GM21528 (cell line): ENCODE results near the gene ARGFX.

Experiments used
- ATAC-seq: cut with Tn5 transposase; IDR thresholded peaks from one replicate; pipeline ENCODE4 v1.9.1; 2021; ENCODE audit warnings: mild to moderate bottlenecking, moderate library complexity; ENCODE audit not compliant: unreplicated experiment, low FRiP score

ARGFX gene

GRCh38 chr3:121567649-121568048 is at the start of gene ARGFX:
Gene ARGFX, plus strand, starts transcription at chr3:121567949. Its CDS starts 2,765 bp downstream, at chr3:121570714.
- no peak for ATAC-seq

GRCh38 chr3:121517953-121518655 is 49.6 kb upstream of the ARGFX start:
- no peak for ATAC-seq

DNA sequence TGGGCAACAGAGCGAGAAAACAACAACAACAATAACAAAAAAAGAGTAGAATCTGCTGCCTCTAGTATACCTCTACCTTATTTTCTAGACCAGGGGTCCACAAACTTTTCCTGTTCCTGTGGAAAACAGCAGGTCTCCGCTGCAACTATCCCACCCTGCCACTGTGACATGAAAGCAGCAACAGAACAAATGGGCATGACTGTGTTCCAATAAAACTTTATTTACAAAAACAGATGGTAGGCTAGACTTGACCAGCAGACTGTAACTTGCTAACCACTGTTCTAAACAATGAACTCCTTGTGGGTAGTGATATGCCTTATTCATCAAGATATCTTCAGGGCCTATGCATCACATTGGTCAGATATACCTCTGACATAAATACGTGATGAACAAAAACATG is 47.2 kb upstream of the ARGFX start:
- ATAC-seq, result no peak

DNA sequence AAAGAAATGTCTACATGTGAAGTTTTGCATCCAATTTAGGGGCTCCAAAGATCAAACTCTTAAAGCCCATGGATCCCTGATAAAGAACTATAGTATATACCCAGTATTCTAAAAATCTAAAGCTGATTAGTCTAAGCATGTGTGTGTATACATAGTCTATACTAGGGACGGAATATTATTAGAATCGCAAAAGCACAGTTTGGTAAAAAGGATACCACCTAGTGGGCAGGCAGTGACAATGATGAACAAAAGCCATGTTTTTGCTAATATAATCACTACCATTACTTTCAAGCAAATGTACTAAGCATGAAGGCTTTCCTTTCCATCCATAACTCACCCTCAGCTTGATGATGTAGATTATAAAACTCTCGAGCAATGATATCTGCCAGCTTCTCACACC is 38.4 kb upstream of the ARGFX start:
- ATAC-seq, result no peak

DNA sequence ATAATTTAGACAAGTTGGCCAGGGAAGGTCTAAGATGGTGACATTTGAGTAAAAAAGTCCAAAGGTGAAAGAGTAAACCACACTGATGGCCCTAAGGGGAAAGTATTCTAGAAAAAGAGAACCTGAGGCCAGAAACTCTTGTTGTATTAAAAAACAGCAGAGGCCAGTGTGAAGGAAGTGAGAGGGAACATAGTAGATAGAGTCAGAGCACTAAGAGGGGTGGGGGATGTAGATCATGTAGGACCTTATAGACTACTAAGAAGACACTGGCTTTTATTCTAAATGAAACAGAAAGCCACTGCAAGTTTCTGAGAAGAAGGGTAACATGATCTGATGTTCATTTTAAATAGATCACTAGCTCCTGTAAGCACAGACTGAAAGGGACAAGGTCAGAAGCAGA is 36.5 kb upstream of the ARGFX start:
- ATAC-seq, result no peak

- no peak for ATAC-seq
Observed at GRCh38 chr3:121542924-121543323, 24.8 kb upstream of the ARGFX start.

GRCh38 chr3:121545049-121545573 is 22.6 kb upstream of the ARGFX start:
- ATAC-seq, result no peak

- peak; percentile 81 for ATAC-seq
Observed at GRCh38 chr3:121545574-121546455, 21.9 kb upstream of the ARGFX start, which contains the start of gene POLQ. Gene POLQ, minus strand, starts transcription at chr3:121545988. Its CDS starts 111 bp downstream, at chr3:121545877.

DNA sequence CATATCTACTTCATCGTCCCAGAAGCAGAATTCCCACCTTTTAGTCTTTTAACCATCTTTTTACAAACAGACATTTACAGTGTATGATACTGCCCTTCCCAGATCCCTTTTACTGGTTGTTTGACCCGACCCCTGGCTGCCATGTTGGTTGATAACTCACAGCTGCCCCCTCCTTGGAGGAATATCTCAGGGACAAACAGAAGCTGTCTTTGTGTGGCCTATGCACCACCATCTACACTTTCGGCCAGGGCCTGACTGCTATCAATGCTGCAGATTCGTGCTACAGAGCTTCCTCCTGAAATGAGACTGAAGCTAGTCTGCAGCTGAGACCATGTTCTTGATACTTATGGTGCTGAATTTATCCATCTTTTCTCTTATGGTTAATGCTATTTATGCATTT is 15.4 kb upstream of the ARGFX start:
- ATAC-seq, result no peak

- no peak for ATAC-seq
Observed at GRCh38 chr3:121552797-121553196, 15.0 kb upstream of the ARGFX start.

DNA sequence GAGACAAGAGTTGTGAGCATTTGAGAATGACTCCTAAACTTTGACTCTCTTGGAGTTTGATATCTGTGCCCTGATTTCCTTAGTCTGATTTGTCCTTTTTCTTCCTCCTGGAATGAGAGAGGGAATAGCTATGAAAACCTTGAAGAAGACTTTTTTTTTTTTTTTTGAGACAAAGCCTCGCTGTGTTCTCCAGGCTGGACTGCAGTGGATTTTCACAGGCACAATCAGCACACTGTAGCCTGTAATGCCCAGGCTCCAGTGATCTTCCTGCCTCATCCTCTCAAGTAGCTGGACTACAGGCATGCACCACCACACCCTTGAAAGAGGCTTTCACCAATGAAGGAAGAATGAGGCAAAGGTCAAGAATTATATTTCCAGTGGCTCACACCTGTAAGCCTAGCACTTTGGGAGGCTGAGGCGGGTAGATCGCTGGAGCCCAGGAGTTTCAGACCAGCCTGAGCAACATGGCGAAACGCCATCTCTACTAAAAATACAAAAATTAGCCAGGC is 10.3 kb upstream of the ARGFX start:
- no peak for ATAC-seq

- ATAC-seq, result no peak
Observed at GRCh38 chr3:121562148-121562547, 5.6 kb upstream of the ARGFX start.

GRCh38 chr3:121566773-121567172 is 976 bp upstream of the ARGFX start:
- ATAC-seq, result no peak

DNA sequence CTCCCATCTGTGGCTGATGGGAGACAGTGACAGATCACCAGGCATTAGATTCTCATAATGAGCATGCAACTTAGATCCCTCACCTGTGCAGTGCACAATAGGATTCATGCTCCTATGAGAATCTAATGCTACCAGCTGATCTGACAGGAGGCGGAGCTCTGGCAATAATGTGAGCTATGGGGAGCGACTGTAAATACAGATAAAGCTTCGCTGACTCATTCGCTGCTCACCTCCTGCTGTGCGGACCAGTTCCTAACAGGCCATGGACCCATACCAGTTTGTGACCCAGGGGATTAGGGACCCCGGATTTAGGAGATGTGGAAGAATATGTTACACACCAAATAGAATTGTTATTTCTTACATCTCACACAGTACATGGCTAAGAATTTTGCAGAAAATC is 6.7 kb downstream of the ARGFX start:
- no peak for ATAC-seq

DNA sequence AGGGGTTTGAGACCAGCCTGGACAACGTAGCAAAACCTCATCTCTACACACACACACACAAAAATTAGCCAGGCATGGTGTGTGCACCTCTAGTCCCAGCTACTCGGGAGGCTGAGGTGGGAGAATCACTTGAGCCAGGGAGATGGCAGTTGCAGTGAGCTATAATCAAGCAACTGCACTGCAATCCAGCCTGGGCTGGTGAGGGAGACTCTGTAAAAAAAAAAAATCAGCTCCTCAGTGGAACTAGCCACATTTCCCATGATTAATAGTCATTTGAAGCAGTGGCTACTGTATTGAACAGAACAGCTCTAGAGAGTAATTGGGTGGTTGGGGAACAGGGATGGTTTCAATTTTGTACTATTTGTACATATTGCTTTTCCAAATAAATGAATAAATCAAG is 13.9 kb downstream of the ARGFX start:
- no peak for ATAC-seq

DNA sequence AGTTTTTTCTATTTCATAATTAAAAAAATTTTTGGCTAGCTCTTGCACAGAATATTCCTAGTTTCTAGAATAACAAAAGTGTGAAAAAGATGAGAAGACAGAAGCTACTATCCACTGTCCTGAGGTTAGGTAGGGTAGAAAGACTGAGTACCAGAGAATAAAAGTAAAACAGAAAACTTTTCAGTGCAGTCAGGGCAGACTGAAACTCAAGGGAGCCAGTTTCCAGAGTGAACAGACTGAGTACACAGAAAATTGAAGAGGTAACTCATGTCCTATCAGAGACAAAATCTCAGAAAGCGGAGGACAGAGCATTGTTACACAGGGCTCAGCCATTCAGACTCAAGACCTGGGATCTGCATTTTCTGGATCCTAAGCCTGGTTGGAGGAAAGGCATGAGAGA is 16.7 kb downstream of the ARGFX start:
- ATAC-seq, result no peak

DNA sequence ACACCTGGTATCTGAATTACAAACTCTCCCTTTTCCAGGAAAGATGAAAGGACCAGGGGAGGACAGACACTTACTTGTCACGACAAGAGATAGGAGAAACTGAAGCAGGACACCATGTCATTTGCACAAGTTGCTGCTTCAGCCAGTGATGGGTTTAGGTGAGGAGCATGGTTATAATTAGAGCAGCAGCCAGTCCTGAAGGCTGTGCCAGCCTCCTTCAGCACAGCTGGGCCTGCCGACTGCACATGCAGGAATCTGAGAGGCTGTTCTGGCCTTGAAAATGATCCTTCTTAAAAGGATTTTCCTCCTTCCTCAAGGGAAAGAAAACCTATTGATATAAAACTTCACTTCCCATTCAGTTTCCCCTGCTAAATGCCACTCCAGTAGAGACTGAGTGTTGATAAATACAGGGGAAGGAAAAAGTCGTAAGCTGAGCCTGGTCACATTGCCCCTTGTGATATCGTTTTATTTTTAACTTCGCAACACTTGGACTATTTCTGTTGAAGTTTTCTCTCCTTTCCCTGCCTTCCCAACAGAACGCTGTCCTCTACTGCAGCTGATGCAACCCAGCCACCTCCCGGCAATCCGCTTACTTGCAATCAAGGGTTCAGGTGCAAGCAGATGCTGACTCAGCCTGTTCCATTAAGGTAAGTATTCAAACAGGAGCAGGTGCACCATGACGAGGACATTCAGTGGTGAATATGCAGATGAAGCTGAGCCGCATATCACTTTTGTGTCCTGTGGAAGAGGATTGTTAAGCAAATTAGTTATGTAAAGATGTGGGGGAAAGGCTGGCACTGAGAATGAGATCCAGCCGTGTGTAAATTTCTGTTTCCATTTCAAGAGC is 25.3 kb downstream of the ARGFX start, which contains the start of gene FBXO40:
TSS of gene FBXO40 (plus strand) at position 524 of the 847 bp plus-strand sequence. CDS start 27,197 bp downstream, outside the sequence.
- peak; percentile 73 for ATAC-seq

DNA sequence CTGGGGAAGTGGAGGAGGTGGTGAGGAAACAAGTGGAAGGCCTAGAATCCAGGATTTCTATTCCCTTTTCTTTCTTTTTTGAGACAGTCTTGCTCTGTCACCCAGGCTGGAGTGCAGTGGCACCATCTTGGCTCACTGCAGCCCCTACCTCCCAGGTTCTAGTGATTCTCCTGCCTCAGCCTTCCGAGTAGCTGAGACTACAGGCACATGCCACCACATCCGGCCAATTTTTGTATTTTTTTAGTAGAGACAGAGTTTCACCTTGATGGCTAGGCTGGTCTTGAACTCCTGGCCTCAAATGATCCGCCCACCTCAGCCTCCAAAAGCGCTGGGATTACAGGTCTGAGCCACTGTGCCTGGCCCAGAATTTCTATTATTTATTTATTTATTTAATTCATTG is 26.1 kb downstream of the ARGFX start:
- peak; percentile 29 for ATAC-seq

- ATAC-seq, result no peak
Observed at GRCh38 chr3:121594850-121595249, 27.1 kb downstream of the ARGFX start.

GRCh38 chr3:121595765-121596406 is 28.1 kb downstream of the ARGFX start:
- no peak for ATAC-seq
